ENCODE results near the gene PLEKHG2.
"Not testable (repeated sequence)": the region's sequence is repeated elsewhere in the genome, so short reads cannot be mapped to it uniquely, and the experiment has no call there.

PLEKHG2 gene

DNA sequence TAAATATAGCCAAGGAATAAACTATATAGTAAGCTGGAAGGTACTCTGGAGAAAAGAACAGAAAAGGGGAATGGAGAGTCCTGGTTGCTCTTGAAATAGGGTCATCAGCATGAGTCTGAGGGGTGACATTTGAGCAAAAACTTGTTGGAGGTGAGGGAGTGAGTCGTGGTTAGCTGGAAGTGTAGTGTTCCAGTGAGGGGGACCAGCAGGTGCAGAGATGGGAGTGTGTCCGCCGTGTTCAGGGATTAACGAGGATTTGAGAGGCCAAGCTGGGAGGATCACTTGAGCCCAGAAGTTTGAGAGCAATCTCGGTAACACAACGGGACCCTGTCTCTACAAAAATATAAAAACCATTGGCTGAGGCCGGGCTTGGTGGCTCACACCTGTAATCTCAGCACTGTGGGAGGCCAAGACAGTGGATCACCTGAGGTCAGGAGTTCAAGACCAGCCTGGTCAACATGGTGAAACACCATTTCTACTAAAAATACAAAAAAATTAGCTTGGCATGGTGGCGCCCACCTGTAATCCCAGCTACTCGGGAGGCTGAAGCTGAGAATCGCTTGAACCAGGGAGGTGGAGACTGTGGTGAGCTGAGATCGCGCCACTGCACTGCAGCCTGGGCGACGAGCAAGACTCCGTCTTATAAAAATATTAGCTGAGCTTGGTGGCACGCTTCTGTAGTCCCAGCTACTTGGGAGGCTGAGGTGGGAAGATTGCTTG, 34.1 kb downstream of the PLEKHG2 start:
- peak overlapping the region; percentile 37 for H3K4ac ChIP-seq (ENCODE audit: low read depth, low read length)
- no peak overlapping the region for H3K27ac ChIP-seq (ENCODE audit: low read depth, low read length)
- peaks cover 30% of the 10 kb centered on the region for H3K79me2 ChIP-seq (ENCODE audit: control insufficient read depth, insufficient read depth, low read length, poor library complexity)
- H3K27me3 ChIP-seq (ENCODE audit: insufficient read depth, low read length) = no peaks in the 10 kb centered on the region
- H2BK120ac ChIP-seq (ENCODE audit: insufficient read depth, low read length, poor library complexity) = no peak overlapping the region
- peak overlapping the region; percentile 79 for H3K4me2 ChIP-seq (ENCODE audit: low read length)
- no peaks in the 10 kb centered on the region for H3K9me3 ChIP-seq (ENCODE audit: insufficient read depth, low read depth, low read length)
- no peak overlapping the region for H3K18ac ChIP-seq (ENCODE audit: low read length)
- WGBS (ENCODE audit: extremely low coverage, insufficient coverage, insufficient read length) = no CpG with 5 or more reads among the region's 16 CpGs
- no peak overlapping the region for H4K91ac ChIP-seq (ENCODE audit: low read depth, low read length)
- H2BK5ac ChIP-seq (ENCODE audit: low read depth, low read length, poor library complexity) = no peak overlapping the region
- no peak overlapping the region for H3K14ac ChIP-seq (ENCODE audit: low read length)
- peaks cover 9% of the 10 kb centered on the region for H3K79me1 ChIP-seq (ENCODE audit: low read length)
- peaks cover 8 to 16% of the 10 kb centered on the region in 2 experiments for H3K4me1 ChIP-seq (ENCODE audit: control insufficient read depth in 1 of 2, insufficient read depth in 2 of 2, low read length in 2 of 2)
- no peak overlapping the region for H3K23ac ChIP-seq (ENCODE audit: low read length)
- H3K36me3 ChIP-seq (ENCODE audit: control insufficient read depth in 1 of 2, insufficient read depth in 2 of 2, low read length in 2 of 2) = peaks cover 9 to 11% of the 10 kb centered on the region in 2 experiments
- no peak for DNase-seq
- no peak overlapping the region for H4K8ac ChIP-seq (ENCODE audit: low read depth, low read length)
- no peak overlapping the region for H2BK12ac ChIP-seq (ENCODE audit: low read length)
- H2AK5ac ChIP-seq (ENCODE audit: low read length) = no peak overlapping the region
- H3K9ac ChIP-seq (ENCODE audit: low read length) = no peak overlapping the region
- no peak overlapping the region for H3K4me3 ChIP-seq (ENCODE audit: low read depth, low read length)
- H2AFZ ChIP-seq (ENCODE audit: insufficient read depth, low read length, poor library complexity) = no peak overlapping the region
- H4K12ac ChIP-seq (ENCODE audit: low read depth, low read length) = no peak overlapping the region

DNA sequence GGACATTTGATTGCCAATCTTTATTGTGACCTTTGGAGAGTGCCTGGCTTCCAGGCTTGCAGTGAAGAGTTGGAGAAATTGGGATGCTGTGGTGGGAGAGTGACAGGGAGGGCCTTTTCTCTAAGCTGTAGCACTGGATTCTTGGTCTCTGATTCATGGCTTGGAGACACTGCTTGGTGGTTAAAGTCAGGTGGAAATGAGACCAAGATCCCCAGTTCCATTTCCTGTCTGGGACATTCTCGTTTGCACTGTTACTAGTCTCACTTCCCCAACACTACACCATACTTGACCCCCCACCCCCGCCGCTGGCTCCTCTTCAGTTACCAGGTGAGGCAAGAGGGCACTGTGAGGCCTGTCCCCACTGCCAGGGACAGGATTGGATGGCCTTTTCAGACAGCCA, 35.8 kb downstream of the PLEKHG2 start:
- no peak overlapping the region for H2AFZ ChIP-seq (ENCODE audit: insufficient read depth, low read length, poor library complexity)
- no peak overlapping the region for H2AK5ac ChIP-seq (ENCODE audit: low read length)
- H4K91ac ChIP-seq (ENCODE audit: low read depth, low read length) = no peak overlapping the region
- no peak overlapping the region for H4K12ac ChIP-seq (ENCODE audit: low read depth, low read length)
- H3K27ac ChIP-seq (ENCODE audit: low read depth, low read length) = peak overlapping the region; percentile 20
- H3K9ac ChIP-seq (ENCODE audit: low read length) = no peak overlapping the region
- no peak overlapping the region for H3K4me3 ChIP-seq (ENCODE audit: low read depth, low read length)
- H2BK12ac ChIP-seq (ENCODE audit: low read length) = no peak overlapping the region
- H3K14ac ChIP-seq (ENCODE audit: low read length) = no peak overlapping the region
- peak overlapping the region; percentile 35 for H3K4me2 ChIP-seq (ENCODE audit: low read length)
- peak overlapping the region; percentile 92 for H3K4ac ChIP-seq (ENCODE audit: low read depth, low read length)
- no peaks in the 10 kb centered on the region for H3K27me3 ChIP-seq (ENCODE audit: insufficient read depth, low read length)
- no peak overlapping the region for H3K18ac ChIP-seq (ENCODE audit: low read length)
- peak overlapping the region; percentile 26 for H2BK5ac ChIP-seq (ENCODE audit: low read depth, low read length, poor library complexity)
- WGBS (ENCODE audit: extremely low coverage, insufficient coverage, insufficient read length) = no CpG with 5 or more reads among the region's 3 CpGs
- DNase-seq = peak in 1 of 2 donors; percentile 51
- H2BK120ac ChIP-seq (ENCODE audit: insufficient read depth, low read length, poor library complexity) = no peak overlapping the region
- H3K23ac ChIP-seq (ENCODE audit: low read length) = no peak overlapping the region
- no peak overlapping the region for H4K8ac ChIP-seq (ENCODE audit: low read depth, low read length)
- H3K36me3 ChIP-seq (ENCODE audit: control insufficient read depth in 1 of 2, insufficient read depth in 2 of 2, low read length in 2 of 2) = peaks cover 23 to 25% of the 10 kb centered on the region in 2 experiments
- H3K4me1 ChIP-seq (ENCODE audit: control insufficient read depth in 1 of 2, insufficient read depth in 2 of 2, low read length in 2 of 2) = peaks cover 8 to 16% of the 10 kb centered on the region in 2 experiments
- no peaks in the 10 kb centered on the region for H3K9me3 ChIP-seq (ENCODE audit: insufficient read depth, low read depth, low read length)
- H3K79me1 ChIP-seq (ENCODE audit: low read length) = peaks cover 9% of the 10 kb centered on the region
- peaks cover 32% of the 10 kb centered on the region for H3K79me2 ChIP-seq (ENCODE audit: control insufficient read depth, insufficient read depth, low read length, poor library complexity)

DNA sequence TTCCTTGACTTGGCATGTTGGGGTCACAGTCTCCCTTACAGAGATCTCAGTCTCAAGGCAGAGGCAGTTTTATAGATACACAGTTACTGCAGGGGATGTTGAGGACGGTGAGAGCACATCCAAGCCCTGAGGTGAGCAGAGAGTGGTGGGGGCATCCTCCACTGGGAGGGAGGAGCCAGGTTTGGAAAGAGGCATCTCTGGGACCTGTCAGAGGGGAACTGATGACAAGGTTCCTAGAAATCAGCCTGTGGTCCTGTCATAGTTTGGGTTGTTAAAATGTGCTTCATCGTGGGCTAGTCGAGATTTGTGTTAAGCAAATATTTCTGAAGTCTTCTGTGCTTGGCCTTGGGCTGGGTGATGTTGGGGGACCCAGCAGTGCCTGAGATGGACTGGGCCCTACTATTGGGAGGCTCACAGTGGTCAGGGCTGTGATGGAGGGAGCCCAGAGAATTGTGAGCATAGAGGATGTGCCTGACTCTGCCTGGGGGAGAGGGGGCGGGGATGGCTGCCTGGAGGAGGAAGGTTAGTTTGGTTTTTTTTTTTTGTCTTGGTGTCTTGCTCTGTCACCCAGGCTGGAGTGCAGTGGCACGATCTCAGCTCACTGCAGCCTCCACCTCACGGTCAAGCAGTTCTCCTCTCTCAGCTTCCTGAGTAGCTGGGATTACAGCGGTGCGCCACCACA, 36.8 kb downstream of the PLEKHG2 start:
- H3K14ac ChIP-seq (ENCODE audit: low read length) = no peak overlapping the region

DNA sequence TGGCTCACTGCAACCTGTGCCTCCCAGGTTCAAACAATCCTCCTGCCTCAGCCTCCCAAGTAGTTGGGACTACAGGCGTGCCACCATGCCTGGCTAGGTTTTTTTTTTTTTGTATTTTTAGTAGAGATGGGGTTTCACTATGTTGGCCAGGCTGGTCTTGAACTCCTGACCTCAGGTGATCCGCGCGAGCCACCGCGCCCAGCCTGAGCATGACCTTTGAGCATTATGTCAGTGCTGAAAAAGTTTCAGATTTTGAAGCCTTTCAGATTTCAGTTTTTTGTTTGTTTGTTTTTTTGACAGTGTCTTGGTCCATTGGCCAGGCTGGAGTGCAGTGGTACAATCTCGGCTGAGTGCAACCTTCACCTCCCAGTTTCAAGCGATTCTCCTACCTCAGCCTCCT, 38.8 kb downstream of the PLEKHG2 start:
- H3K4ac ChIP-seq (ENCODE audit: low read depth, low read length) = peak overlapping the region; percentile 56
- not testable (repeated sequence) for H3K79me1 ChIP-seq (ENCODE audit: low read length); H3K4me2 ChIP-seq (ENCODE audit: low read length); H3K23ac ChIP-seq (ENCODE audit: low read length); H3K18ac ChIP-seq (ENCODE audit: low read length); H3K14ac ChIP-seq (ENCODE audit: low read length); DNase-seq; H3K9me3 ChIP-seq (ENCODE audit: insufficient read depth, low read depth, low read length); H2AK5ac ChIP-seq (ENCODE audit: low read length); H3K4me3 ChIP-seq (ENCODE audit: low read depth, low read length); H4K12ac ChIP-seq (ENCODE audit: low read depth, low read length); H3K9ac ChIP-seq (ENCODE audit: low read length); H2BK5ac ChIP-seq (ENCODE audit: low read depth, low read length, poor library complexity); H2BK12ac ChIP-seq (ENCODE audit: low read length); H2AFZ ChIP-seq (ENCODE audit: insufficient read depth, low read length, poor library complexity); H2BK120ac ChIP-seq (ENCODE audit: insufficient read depth, low read length, poor library complexity); H3K27ac ChIP-seq (ENCODE audit: low read depth, low read length); H4K8ac ChIP-seq (ENCODE audit: low read depth, low read length); H4K91ac ChIP-seq (ENCODE audit: low read depth, low read length); H3K27me3 ChIP-seq (ENCODE audit: insufficient read depth, low read length)
- H3K4me1 ChIP-seq (ENCODE audit: control insufficient read depth in 1 of 2, insufficient read depth in 2 of 2, low read length in 2 of 2) = peaks cover 8 to 13% of the 10 kb centered on the region in 2 experiments
- WGBS (ENCODE audit: extremely low coverage, insufficient coverage, insufficient read length) = no CpG with 5 or more reads among the region's 8 CpGs
- H3K79me2 ChIP-seq (ENCODE audit: control insufficient read depth, insufficient read depth, low read length, poor library complexity) = peaks cover 24% of the 10 kb centered on the region
- peaks cover 29 to 33% of the 10 kb centered on the region in 2 experiments for H3K36me3 ChIP-seq (ENCODE audit: control insufficient read depth in 1 of 2, insufficient read depth in 2 of 2, low read length in 2 of 2)

More for the DNA sequence above, 36.8 kb downstream of the PLEKHG2 start:
- Histone ChIP-seq H4K8ac (ENCODE audit: low read depth, low read length) (no peak overlapping the region), H3K79me2 (ENCODE audit: control insufficient read depth, insufficient read depth, low read length, poor library complexity) (peaks cover 32% of the 10 kb centered on the region), H3K27ac (ENCODE audit: low read depth, low read length) (no peak overlapping the region), H4K12ac (ENCODE audit: low read depth, low read length) (no peak overlapping the region), H3K18ac (ENCODE audit: low read length) (no peak overlapping the region), H3K4me3 (ENCODE audit: low read depth, low read length) (no peak overlapping the region), H2AFZ (ENCODE audit: insufficient read depth, low read length, poor library complexity) (no peak overlapping the region), H3K36me3 (ENCODE audit: control insufficient read depth in 1 of 2, insufficient read depth in 2 of 2, low read length in 2 of 2) (peaks cover 26 to 29% of the 10 kb centered on the region in 2 experiments), H3K4me1 (ENCODE audit: control insufficient read depth in 1 of 2, insufficient read depth in 2 of 2, low read length in 2 of 2) (peaks cover 8 to 16% of the 10 kb centered on the region in 2 experiments), H3K9ac (ENCODE audit: low read length) (no peak overlapping the region), H3K27me3 (ENCODE audit: insufficient read depth, low read length) (no peaks in the 10 kb centered on the region), H2BK12ac (ENCODE audit: low read length) (no peak overlapping the region), H3K4ac (ENCODE audit: low read depth, low read length) (peak overlapping the region; percentile 63), H3K79me1 (ENCODE audit: low read length) (peaks cover 9% of the 10 kb centered on the region), H2BK120ac (ENCODE audit: insufficient read depth, low read length, poor library complexity) (no peak overlapping the region), H3K4me2 (ENCODE audit: low read length) (no peak overlapping the region), H3K9me3 (ENCODE audit: insufficient read depth, low read depth, low read length) (no peaks in the 10 kb centered on the region), H4K91ac (ENCODE audit: low read depth, low read length) (no peak overlapping the region), H2AK5ac (ENCODE audit: low read length) (no peak overlapping the region), H3K23ac (ENCODE audit: low read length) (no peak overlapping the region), H2BK5ac (ENCODE audit: low read depth, low read length, poor library complexity) (no peak overlapping the region)
- DNase-seq = no peak
- WGBS (ENCODE audit: extremely low coverage, insufficient coverage, insufficient read length) = no CpG with 5 or more reads among the region's 8 CpGs
